ENCODE measurements around the gene R3HDM2.

- TF ChIP-seq CTCF (IDR thresholded peaks at IDR 0.05; ENCODE audit: borderline replicate concordance, extremely low read depth, low read length, poor library complexity, severe bottlenecking) (no peak), EZH2 (IDR thresholded peaks at IDR 0.05; ENCODE audit: borderline replicate concordance, low read depth, low read length, severe bottlenecking) (no peak)
Observed at GRCh38 chr12:57309420-57309819, 121.4 kb downstream of the R3HDM2 start.
